OCI-LY7 (cell line): ENCODE data around the gene CLEC4E. TPM values are rescaled to one million over a fixed set of nuclear protein-coding genes. Genes with fewer than 3 reads are reported as not detected.
"Not testable (repeated sequence)": the region's sequence is repeated elsewhere in the genome, so short reads cannot be mapped to it uniquely, and the experiment has no call there.

Experiments
- Bru-seq: library from RNA; stranded (reverse); fragments of 400-500 nt; gene quantifications from one replicate; lab custom pipeline; 2021; lab: Mats Ljungman, UMichigan
- BruChase-seq, 2 experiments: library from RNA; stranded (reverse); fragments of 400-500 nt; gene quantifications; one replicate each; lab custom pipeline; 2021; lab: Mats Ljungman, UMichigan
- BruUV-seq: library from RNA; stranded (reverse); fragments of 400-500 nt; replicated peaks from 2 replicates; lab custom pipeline; 2021; lab: Mats Ljungman, UMichigan
- CTCF ChIA-PET: fragments of 300-600 bp; sonication (Branson Sonifier 250); formaldehyde crosslinking; loops from one replicate; lab custom pipeline; 2022; ENCODE audit warnings: antibody characterized with exemption; ENCODE audit not compliant: unreplicated experiment; lab: Charles Lee
- POLR2A ChIA-PET: fragments of 300-600 bp; sonication (Branson Sonifier 250); formaldehyde crosslinking; loops from one replicate; lab custom pipeline; 2022; ENCODE audit warnings: antibody characterized with exemption; lab: Charles Lee
- DNase-seq: peaks from one replicate; pipeline ENCODE4 v3.0.0-alpha.2; 2015; ENCODE audit warnings: low spot score
- H2AFZ ChIP-seq: fragments of 200-600 bp; sonication (generic), shearing (Covaris generic); 2 replicates; pipeline ENCODE4 v1.6.1; 2014; ENCODE audit warnings: mild to moderate bottlenecking, antibody characterized with exemption, low read length, moderate library complexity
- H3K27ac ChIP-seq: fragments of 200-600 bp; sonication (generic); 2 replicates; pipeline ENCODE4 v1.5.1; 2014; ENCODE audit warnings: mixed run types, low read depth, mild to moderate bottlenecking, moderate library complexity, low read length, inconsistent platforms; ENCODE audit not compliant: poor library complexity, severe bottlenecking
- H3K36me3 ChIP-seq: fragments of 200-600 bp; sonication (generic); 2 replicates; pipeline ENCODE4 v1.6.1; 2014; ENCODE audit warnings: mild to moderate bottlenecking, antibody characterized with exemption, low read length, moderate library complexity, mixed read lengths; ENCODE audit not compliant: insufficient read depth
- H3K4me1 ChIP-seq: fragments of 200-600 bp; sonication (generic); 2 replicates; pipeline ENCODE4 v1.5.1; 2014; ENCODE audit warnings: mild to moderate bottlenecking, low read length; ENCODE audit not compliant: insufficient read depth, poor library complexity, severe bottlenecking
- H3K4me2 ChIP-seq: fragments of 200-600 bp; sonication (generic); 2 replicates; pipeline ENCODE4 v1.6.1; 2014; ENCODE audit warnings: mild to moderate bottlenecking, low read length
- H3K4me3 ChIP-seq: fragments of 200-600 bp; sonication (generic); 2 replicates; pipeline ENCODE4 v1.5.1; 2014; ENCODE audit warnings: mild to moderate bottlenecking, low read depth, low read length; ENCODE audit not compliant: poor library complexity, severe bottlenecking
- H3K79me2 ChIP-seq: fragments of 200-600 bp; sonication (generic); 2 replicates; pipeline ENCODE4 v1.6.1; 2016; ENCODE audit warnings: low read depth, mild to moderate bottlenecking, low read length, moderate library complexity, mixed read lengths; ENCODE audit not compliant: insufficient read depth
- H3K9me2 ChIP-seq: fragments of 200-600 bp; sonication (generic); 2 replicates; pipeline ENCODE4 v1.6.1; 2016; ENCODE audit warnings: mild to moderate bottlenecking, low read length, mixed read lengths; ENCODE audit not compliant: insufficient read depth
- H3K9me3 ChIP-seq: fragments of 200-600 bp; sonication (generic); 2 replicates; pipeline ENCODE4 v1.6.1; 2014; ENCODE audit warnings: mild to moderate bottlenecking, mixed run types, low read length, mixed read lengths
- H4K20me1 ChIP-seq: fragments of 200-600 bp; sonication (generic); 2 replicates; pipeline ENCODE4 v1.6.1; 2014; ENCODE audit warnings: mild to moderate bottlenecking, antibody characterized with exemption, low read length, moderate library complexity, mixed read lengths; ENCODE audit not compliant: insufficient read depth
- EZH2phosphoT487 ChIP-seq: fragments of 200-600 bp; sonication (generic); IDR thresholded peaks from 2 replicates; pipeline ENCODE4 v1.6.1; 2018; ENCODE audit warnings: low read depth, borderline replicate concordance, mild to moderate bottlenecking, mixed run types, antibody characterized with exemption, low read length, moderate library complexity, mixed read lengths
- intact Hi-C: fragments of 100-400 bp; cut with micrococcal nuclease; formaldehyde crosslinking; loops from one replicate; pipeline ENCODE4 v1.10.0; 2022; ENCODE audit not compliant: unreplicated experiment
- long read RNA-seq: library from polyadenylated mRNA; stranded (forward); transcript quantifications from one replicate; pipeline ENCODE4 v2.0.0, GENCODE V29; 2022
- total RNA-seq, 2 experiments: library from RNA; depleted of rRNA in 1 of 2; stranded (reverse); fragments of >200 nt in 1 of 2; shearing (Covaris generic) in 1 of 2; gene quantifications; 2 replicates each; pipeline ENCODE4 v1.2.3, GENCODE V29; 2014 to 2022
- TF ChIP-seq, protein P1 (sequence below): fragments of 200-600 bp; sonication (generic); conservative IDR thresholded peaks from 2 replicates; pipeline ENCODE4 v1.5.1; 2014; ENCODE audit warnings: mild to moderate bottlenecking, antibody characterized with exemption, low read length, moderate library complexity, mixed read lengths

Gene CLEC4E, protein sequence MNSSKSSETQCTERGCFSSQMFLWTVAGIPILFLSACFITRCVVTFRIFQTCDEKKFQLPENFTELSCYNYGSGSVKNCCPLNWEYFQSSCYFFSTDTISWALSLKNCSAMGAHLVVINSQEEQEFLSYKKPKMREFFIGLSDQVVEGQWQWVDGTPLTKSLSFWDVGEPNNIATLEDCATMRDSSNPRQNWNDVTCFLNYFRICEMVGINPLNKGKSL
- total RNA-seq (2014; rRNA removed; shearing (Covaris generic)) = not detected in 2 replicates
- not detected in 2 replicates for total RNA-seq (2022)
- not detected for Bru-seq, nascent RNA
- BruChase-seq, experiment 1, labeled RNA remaining after a 6-hour chase = not detected
- BruChase-seq, experiment 2, labeled RNA remaining after a 2-hour chase = not detected
- long read RNA-seq = 0 reads

DNA sequence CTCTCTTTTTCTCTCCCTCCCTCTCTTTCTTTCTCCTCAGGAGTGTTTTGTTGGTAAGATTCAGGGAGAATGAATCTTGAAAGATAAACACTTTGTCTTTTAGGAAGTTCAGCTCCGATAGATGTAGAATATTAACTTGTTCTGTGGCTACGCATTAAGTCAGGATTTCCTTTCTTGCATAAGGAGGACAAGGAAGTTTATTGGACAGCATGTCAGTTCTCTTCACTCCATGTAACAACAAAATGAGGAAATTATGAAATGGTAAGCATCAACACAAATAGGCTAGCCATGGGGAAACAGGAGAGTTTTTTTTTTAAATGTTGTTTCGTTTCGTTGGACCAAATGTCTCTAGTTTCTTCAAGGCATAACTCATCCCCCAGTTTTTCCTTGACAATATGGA is at the start of gene CLEC4E:
Gene CLEC4E (minus strand): TSS at position 75 of the 400 bp plus-strand sequence. CDS start 108 bp downstream, outside the sequence.
- intact Hi-C loops = loop anchor here (5.0 kb wide), 5 partner anchors 51 to 496 kb away; partner anchors contain the start of gene A2ML1
- H3K4me2 ChIP-seq, H3K27ac ChIP-seq, DNase-seq, H3K9me3 ChIP-seq, H3K4me3 ChIP-seq, H3K79me2 ChIP-seq, H3K9me2 ChIP-seq, H3K36me3 ChIP-seq, CTCF ChIA-PET, BruUV-seq, H4K20me1 ChIP-seq: not testable (repeated sequence)
- POLR2A ChIA-PET = interaction anchor here (0.6 to 1.5 kb wide), 5 partner anchors 38 to 1346 kb away, joined by 3 to 11 read pairs (median 4); no protein-coding TSS in a partner anchor
- Histone ChIP-seq H3K4me1 (peaks cover 18% of the 10 kb centered on the region), H2AFZ (0 out of 2 replicates have a peak within 1 kb of the TSS, but pooled peaks have one; percentile 27)

DNA sequence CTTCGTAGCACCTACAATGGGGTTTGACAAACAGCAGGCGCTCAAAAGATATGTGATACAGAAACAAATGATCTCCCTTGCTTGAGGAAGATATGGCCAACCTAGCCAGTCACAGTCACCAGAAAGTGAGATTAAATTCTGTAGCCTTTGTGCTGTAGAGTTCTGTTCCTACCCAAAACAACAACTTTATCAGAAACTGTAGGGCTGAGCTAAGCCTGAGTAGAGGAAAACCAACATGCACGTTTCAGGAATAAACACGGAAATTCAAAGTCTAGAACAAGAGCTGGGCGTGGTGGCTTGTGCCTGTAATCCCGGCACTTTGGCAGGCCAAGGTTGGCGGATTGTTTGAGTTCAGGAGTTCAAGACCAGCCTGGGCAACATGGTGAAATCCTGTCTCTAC is 49.0 kb upstream of the CLEC4E start:
- no peaks in the 10 kb centered on the region for H3K9me2 ChIP-seq
- ChIA-PET CTCF (interaction anchor here (0.6 to 2.7 kb wide), 2 partner anchors 12 to 35 kb away, joined by 3 to 12 read pairs; no protein-coding TSS in a partner anchor), POLR2A (interaction anchor here (0.6 to 5.8 kb wide), 4 partner anchors 7 to 21 kb away, joined by 5 to 48 read pairs (median 6); partner anchors contain the start of gene AICDA)
- TF ChIP-seq, protein P1, sequence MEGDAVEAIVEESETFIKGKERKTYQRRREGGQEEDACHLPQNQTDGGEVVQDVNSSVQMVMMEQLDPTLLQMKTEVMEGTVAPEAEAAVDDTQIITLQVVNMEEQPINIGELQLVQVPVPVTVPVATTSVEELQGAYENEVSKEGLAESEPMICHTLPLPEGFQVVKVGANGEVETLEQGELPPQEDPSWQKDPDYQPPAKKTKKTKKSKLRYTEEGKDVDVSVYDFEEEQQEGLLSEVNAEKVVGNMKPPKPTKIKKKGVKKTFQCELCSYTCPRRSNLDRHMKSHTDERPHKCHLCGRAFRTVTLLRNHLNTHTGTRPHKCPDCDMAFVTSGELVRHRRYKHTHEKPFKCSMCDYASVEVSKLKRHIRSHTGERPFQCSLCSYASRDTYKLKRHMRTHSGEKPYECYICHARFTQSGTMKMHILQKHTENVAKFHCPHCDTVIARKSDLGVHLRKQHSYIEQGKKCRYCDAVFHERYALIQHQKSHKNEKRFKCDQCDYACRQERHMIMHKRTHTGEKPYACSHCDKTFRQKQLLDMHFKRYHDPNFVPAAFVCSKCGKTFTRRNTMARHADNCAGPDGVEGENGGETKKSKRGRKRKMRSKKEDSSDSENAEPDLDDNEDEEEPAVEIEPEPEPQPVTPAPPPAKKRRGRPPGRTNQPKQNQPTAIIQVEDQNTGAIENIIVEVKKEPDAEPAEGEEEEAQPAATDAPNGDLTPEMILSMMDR = no peak
- no peak for TF ChIP-seq EZH2phosphoT487
- H3K4me2 ChIP-seq = no peak overlapping the region
- no peak overlapping the region for H3K27ac ChIP-seq
- intact Hi-C loops = loop anchor here (5.0 kb wide), 1 partner anchor 47 kb away; the partner anchor contains the start of gene CLEC4E
- DNase-seq = no peak
- no peaks in the 10 kb centered on the region for H3K9me3 ChIP-seq
- no TSS peak for BruUV-seq
- H3K4me3 ChIP-seq = no peak overlapping the region
- H3K4me1 ChIP-seq = peaks cover 14% of the 10 kb centered on the region
- no peaks in the 10 kb centered on the region for H3K79me2 ChIP-seq
- no peaks in the 10 kb centered on the region for H3K36me3 ChIP-seq
- H2AFZ ChIP-seq = no peak overlapping the region
- no peaks in the 10 kb centered on the region for H4K20me1 ChIP-seq

DNA sequence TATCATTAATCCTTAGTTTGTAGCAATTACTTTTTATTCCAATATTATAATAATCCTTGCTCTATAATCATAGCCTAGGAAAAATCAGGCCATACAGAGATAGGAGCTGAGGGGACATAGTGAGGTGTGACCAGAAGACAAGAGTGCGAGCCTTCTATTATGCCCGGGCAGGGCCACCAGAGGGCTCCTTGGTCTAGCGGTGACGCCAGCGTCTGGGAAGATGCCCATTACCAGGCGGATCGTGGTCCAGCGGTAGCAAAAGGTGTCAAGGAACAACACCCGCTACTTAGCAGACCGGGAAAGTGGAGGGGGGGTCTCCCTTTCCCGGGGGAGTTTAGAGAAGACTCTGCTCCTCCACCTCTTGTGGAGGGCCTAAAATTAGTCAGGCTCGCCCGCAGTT is 43.8 kb upstream of the CLEC4E start:
- peaks cover 12% of the 10 kb centered on the region for H3K4me1 ChIP-seq
- H3K36me3 ChIP-seq, DNase-seq, H3K9me2 ChIP-seq, H3K4me2 ChIP-seq, H4K20me1 ChIP-seq, H3K4me3 ChIP-seq, intact Hi-C loops, CTCF ChIA-PET, H2AFZ ChIP-seq, BruUV-seq, H3K79me2 ChIP-seq, H3K27ac ChIP-seq, POLR2A ChIA-PET, H3K9me3 ChIP-seq: not testable (repeated sequence)
- TF ChIP-seq, protein P1 = peak; percentile 34; the same call in 1 of the 2 replicates
